Activated T-helper 1 cell treated with anti-CD3 and anti-CD28 coated beads, Interleukin-2, amount 50 U/mL, for 16 hours (primary cell): ENCODE measurements around the gene ZNF236.
"Not testable (repeated sequence)": the region's sequence is repeated elsewhere in the genome, so short reads cannot be mapped to it uniquely, and the experiment has no call there.

Experiments used
- DNase-seq, 2 donors: peaks; one replicate each; pipeline ENCODE4 v3.0.0-alpha.2; 2020; ENCODE audit warnings: low read depth in 1 of 2, low spot score in 1 of 2

The ZNF236 gene

GRCh38 chr18:76822506-76823160 is at the start of gene ZNF236:
TSS of gene ZNF236 (plus strand) at chr18:76822557. CDS start at chr18:76822608, 51 bp downstream.
- peak; percentile 34 to 54 for DNase-seq

- no peak for DNase-seq
Measured at GRCh38 chr18:76772665-76773064, 49.7 kb upstream of the ZNF236 start.

DNA sequence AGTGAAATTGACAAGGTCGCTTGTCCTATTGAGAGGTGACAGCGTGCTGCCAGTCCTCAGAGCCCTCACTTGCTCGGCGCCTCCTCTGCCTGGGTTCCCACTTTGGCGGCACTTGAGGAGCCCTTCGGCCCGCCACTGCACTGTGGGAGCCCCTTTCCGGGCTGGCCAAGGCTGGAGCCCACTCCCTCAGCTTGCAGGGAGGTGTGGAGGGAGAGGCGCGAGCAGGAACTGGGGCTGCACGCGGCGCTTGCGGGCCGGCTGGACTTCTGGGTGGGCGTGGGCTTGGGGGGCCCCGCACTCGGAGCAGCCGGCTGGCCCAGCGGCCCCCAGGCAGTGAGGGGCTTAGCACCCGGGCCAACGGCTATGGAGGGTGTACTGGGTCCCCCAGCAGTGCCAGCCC is 45.3 kb upstream of the ZNF236 start:
- DNase-seq = not testable (repeated sequence)

- no peak for DNase-seq
Measured at GRCh38 chr18:76783786-76784484, 38.4 kb upstream of the ZNF236 start.

DNA sequence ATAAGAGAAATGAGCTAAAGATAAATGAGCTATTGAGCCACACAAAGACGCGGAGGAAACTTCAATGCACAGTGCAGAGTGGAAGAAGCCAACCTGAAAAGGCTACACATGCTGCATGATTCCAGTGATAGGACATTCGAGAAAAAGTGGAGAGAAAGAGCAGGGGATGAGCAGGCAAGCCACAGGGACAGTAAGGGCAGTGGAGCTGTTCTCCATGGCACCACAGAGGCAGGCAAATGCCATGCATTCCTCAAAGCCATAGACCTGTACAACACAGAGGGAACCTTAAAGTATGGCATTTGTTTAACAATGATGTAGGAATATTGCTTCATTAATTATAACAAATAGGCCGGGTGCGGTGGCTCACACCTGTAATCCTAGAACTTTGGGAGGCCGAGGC is 36.5 kb upstream of the ZNF236 start:
- no peak for DNase-seq

GRCh38 chr18:76788571-76789317 is 33.6 kb upstream of the ZNF236 start:
- no peak for DNase-seq

GRCh38 chr18:76791106-76791505 is 31.3 kb upstream of the ZNF236 start:
- DNase-seq = no peak

DNA sequence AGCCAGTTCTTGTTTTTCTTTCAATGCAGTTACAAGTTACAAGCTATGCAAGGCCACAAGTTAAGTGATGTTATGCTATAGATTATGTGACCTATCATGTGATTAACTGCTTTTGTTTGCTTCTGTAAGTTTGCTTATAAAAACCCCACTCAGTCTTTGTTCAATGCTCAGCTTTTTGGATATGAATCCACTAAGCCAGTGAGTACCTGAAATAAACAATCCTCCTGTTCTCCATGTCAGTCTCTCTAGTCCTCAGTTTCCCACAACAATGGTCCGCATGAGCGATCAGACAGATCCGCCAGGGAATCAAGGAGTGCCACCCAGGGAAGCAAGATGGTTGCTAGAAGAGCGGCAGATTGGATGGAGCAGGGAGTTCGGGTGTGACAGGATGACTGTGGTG is 30.7 kb upstream of the ZNF236 start:
- DNase-seq = no peak

DNA sequence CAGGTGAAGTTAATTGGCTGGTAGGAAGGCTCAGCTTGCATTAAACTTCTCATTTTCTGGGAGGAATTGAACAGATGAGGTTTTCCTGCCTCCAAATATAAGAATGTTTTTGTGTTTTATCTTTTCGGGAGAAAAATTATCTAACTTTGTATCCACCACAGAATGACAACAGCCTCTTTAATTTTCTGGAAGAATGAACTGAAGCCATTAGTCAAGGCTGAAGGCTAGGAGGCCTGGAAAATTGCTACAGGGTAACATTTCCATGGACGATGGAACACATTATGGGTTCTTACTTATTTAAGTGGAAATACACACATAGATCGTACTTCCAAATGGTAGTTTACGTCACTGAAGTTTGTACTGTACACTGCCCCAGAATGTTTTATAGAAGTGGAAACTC is 28.0 kb upstream of the ZNF236 start:
- no peak for DNase-seq

GRCh38 chr18:76801567-76802505 is 20.5 kb upstream of the ZNF236 start:
- DNase-seq = peak in 1 of 2 donors; percentile 29

DNA sequence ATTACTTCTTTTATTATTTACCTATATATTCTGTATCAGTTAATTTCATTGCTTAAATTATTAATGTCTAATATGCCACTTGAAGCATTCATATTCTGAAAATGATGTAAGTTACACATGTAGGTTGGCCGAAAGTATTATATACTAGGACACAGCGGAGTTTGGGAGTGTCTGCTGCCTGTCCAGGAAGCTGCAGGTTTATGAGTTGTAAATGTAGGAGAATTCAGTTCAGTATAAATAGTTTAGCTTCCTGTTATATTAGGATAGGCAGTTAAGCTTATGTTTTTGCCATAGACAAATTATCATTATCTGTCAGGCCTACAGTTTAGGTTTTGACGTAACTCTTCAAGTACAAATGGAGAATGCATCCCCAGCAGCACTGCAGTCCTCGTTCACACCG is 18.9 kb upstream of the ZNF236 start:
- DNase-seq = no peak

DNA sequence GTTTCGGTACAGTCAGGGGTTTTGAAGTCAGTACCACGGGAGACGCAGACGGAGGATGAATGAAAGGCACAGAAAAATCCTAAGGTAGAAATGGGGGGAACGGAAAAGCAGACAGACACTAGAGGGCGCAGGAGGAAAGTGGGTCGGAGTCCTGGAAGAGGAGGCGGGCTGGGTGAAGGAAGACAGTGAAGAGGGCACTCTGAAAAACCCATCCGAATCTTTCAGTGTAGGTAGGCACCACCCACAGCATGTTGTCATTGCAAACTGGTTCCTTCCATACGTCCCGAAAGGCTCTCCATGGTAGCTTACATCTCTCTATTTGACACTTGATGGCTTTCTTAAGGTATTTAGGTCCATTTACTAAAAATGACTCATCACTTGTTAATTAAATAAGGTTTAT is 18.5 kb upstream of the ZNF236 start:
- peak; percentile 39 to 47 for DNase-seq

DNA sequence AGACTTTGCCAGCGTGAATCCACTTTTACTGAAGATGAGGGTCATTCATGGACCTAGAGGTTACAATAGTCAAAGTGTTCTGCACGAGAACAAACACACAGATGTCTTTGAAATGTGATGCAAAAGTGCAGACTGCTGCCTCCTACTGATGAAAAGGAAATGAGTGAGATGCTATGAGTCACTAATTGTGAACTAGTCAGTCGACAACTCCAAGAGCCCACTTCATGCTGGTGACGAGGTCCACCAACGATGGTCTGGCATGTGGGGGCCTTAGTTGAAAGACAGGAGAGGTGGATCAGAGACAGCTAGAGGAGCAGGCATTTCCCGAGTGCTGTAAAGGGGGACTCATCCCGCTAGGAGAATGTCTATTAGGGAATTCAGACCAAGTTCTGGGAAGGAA is 17.1 kb upstream of the ZNF236 start:
- no peak for DNase-seq

- no peak for DNase-seq
Measured at GRCh38 chr18:76806301-76806700, 16.1 kb upstream of the ZNF236 start.

DNA sequence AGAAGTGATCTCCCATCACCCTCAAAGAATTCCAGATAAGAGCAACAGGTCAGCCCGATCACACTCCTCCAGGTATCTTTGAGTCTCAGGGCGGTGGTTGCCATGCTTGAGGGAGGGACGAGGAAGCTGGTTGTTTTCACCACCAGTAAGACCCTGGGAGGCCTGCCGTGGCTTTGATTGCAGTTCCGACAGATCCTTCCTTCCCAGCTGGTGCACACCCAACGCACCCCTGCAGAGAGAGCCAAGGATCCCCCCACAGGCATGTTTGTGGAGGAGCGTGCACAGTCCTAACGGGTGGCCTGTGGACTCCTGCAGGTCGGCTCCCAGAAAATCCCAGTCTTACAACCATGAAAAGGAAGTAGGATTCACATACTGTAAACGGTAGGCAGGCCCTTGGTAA is 13.8 kb upstream of the ZNF236 start:
- no peak for DNase-seq

DNA sequence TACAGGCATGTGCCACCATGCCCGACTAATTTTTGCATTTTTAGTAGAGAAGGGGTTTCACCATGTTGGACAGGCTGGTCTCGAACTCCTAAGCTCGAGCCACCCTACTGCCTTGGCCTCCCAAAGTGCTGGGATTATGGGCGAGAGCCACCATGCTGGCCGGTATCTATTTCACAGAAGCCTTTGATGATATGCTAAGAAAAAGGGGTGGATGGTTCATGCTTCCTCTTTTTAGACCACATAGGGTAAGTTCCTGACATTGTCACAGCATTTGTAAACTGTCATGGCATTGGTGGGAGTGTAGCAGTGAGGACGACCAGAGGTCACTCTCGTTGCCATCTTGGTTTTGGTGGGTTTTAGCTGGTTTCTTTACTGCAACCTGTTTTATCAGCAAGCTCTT is 10.8 kb upstream of the ZNF236 start:
- not testable (repeated sequence) for DNase-seq

DNA sequence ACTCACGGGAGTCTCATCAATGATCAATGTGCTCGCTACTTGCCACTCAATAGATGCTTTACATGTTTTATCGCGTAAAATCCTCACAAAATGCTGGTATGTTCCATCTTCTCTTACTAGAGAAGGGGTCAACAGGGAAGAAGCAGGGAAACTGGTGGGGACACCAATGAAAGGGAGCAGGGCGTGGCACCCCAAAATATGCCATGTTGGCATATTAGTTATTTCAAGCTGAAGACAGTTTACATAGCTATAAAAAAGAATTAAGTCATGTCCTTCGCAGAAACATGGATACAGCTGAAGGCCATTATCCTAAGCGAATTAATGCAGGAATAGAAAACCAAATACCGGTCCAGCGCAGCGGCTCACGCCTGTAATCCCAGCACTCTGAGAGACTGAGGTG is 8.1 kb upstream of the ZNF236 start:
- no peak for DNase-seq

- DNase-seq = no peak
Measured at GRCh38 chr18:76816127-76816526, 6.2 kb upstream of the ZNF236 start.

GRCh38 chr18:76817888-76818611 is 4.3 kb upstream of the ZNF236 start:
- DNase-seq = no peak

DNA sequence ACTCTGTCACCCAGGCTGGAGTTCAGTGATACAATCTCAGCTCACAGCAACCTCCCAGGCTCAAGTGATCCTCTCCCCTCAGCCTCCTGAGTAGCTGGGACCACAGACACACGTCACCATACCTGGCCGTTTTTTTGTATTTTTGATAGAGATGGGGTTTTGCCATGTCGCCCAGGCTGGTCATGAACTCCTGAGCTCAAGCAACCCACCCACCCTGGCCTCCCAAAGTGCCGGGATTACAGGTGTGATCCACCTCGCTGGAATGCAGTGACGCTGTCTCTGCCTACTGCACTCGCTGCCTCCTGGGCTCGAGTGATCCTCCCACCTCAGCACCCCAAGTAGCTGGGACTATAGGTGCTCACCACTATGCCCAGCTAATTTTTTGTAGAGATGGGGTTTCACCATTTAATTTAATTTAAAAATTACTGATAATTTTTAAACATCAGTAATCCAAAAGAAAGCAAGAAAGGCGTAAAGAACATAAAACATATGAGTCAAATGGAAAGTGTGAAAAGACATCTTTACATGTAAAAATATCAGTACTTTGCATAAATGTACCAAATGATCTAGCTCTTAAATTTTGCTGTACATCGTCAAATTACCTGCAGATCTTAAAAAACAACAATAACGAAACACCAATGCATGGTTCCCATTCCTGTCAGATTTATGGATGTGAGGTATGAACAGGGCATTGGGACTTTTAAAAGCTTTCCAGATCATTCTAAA is 2.8 kb upstream of the ZNF236 start:
- DNase-seq = no peak
